GM10847 (cell line): Measurements from ENCODE around the gene KAT2A.

Experiments
- POLR2A ChIP-seq: IDR thresholded peaks from 2 replicates; pipeline ENCODE4 v1.6.1; 2011; ENCODE audit not compliant: insufficient read length; ENCODE audit errors: extremely low read depth

The KAT2A gene

DNA sequence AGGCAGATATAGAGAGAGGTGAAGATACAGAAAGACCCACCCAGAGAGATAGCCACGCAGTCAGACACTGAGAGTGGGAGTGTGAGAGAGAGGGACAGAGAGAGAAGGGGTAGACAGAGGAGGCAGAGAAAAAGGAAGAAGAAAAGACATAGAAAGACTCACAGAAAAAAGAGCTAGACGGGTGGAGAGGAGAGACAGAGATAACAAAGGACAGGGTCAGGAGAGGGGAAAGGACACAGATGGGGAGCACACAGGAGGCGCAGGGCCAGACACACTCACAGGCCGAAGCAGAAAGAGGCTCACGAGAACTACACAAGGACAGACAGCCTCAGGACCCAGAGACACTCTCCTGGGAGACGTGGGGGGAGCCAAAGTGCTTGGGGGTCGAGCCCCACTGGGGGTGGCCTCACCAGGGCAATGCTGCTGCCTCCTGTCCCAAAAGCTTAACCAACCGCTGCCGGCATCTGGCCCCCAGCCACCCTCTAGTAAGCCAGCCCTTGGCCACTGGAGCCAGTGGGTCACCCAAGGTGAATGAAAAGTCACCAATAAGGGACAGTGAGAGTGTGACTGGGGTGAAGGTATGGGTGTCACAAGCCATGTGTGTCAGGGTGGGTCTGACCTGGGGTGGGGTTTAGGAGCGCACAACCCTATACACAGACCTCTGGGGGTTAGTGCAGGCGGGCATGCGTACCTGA lies 26.6 kb downstream of the KAT2A start:
- no peak for TF ChIP-seq POLR2A

DNA sequence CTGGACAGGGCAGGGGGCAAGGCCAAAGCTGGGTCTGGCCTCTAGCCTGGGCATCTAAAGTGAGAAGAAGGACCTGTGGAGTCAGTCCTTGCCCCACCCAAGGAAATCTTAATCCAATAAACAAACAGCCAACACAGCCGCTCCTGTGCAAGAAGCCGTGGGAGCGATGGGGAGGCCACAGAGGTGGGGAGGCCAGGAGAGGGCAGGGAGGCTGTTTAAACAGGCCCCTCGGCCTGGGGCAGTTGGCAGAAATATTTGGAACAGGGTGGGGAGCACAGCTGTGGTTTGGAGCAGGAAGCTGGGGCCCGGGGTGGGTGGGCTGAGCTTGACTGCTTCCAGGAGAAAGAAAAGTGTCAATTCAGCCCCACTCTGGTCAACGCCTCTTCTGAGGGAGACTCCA lies 28.2 kb downstream of the KAT2A start:
- TF ChIP-seq POLR2A = no peak

DNA sequence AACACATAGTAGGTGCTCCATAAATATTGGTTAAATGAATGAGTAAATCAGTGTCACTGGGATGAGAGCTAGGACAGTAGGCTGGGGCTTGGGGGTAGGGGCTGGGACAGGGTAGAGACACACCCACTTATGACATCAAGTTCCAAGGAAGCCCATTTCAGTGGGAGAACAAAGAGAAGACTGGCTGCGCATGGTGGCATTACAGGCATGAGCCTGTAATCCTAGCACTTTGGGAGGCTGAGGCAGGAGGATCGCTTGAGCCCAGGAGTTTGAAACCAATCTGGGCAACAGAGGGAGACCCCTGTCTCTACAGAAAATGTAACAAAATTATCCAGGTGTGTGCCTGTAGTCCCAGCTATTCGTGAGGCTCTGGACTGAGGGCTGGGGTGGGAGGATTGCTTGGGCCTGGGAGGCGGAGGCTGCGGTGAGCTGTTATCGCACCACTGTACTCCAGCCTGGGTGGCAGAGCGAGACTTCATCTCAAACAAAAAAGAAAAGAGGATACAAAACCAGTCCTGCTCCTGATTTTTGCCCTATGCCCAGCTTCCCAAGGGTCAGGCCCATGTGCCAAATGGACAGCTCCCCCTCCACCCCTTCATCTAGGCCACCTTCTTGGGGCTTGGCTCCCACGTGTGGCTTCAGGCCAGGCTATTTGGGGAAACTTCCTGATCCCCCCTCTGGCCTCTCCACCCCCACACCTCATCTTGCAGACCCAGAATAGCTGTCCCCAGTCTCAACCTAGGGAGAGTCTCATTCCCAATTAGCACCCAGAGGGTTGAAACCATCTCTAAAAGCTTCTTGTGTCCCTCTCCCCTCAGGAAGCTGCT lies 30.0 kb downstream of the KAT2A start:
- TF ChIP-seq POLR2A = no peak

- TF ChIP-seq POLR2A = no peak
These were observed 32.4 kb downstream of the KAT2A start for GRCh38 chr17:42088736-42089135.

DNA sequence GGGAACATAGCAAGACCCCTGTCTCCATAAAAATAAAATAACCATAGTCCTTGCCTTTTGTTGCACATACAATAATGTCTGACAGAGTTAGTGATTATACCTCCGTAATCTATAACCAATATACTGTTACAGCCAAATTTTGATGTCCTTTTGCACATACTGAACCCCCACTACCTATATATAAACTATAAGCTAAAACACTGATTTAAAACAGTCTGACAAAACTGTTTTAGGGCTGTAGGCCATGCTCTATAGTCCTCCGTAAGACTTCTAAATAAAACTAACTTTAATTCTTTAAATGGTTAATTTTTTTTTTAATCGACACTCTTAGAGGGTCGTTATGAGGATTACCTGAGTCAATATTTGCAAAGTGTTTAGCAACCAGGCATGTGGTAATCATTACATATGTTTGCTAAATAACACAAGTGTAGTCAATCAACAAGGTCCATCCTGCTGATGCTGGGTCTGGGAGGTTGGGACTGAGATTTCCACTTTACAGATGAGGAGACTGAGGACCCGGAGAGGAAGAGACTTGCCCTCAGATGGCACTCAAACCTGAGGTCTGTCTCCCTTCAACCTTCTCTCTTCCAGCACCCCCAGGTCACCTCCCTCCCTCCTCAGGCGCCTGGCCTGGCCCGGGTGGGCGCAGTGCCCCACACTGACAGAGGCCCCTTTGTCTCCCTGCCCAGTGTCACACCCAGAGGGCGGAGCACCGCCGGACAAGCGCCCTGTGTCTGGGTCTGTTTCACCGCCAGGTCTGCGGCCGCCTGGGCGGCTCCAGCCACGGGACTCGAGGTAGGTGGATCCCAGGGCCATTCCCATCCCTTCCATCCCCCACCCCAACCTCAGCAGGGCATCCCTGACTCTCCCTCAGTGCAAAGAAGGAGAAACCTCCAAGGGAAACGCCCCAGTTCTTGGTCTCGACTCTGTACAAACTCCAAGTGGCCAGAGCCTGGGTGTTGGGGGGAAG lies 33.1 kb downstream of the KAT2A start:
- TF ChIP-seq POLR2A = no peak

DNA sequence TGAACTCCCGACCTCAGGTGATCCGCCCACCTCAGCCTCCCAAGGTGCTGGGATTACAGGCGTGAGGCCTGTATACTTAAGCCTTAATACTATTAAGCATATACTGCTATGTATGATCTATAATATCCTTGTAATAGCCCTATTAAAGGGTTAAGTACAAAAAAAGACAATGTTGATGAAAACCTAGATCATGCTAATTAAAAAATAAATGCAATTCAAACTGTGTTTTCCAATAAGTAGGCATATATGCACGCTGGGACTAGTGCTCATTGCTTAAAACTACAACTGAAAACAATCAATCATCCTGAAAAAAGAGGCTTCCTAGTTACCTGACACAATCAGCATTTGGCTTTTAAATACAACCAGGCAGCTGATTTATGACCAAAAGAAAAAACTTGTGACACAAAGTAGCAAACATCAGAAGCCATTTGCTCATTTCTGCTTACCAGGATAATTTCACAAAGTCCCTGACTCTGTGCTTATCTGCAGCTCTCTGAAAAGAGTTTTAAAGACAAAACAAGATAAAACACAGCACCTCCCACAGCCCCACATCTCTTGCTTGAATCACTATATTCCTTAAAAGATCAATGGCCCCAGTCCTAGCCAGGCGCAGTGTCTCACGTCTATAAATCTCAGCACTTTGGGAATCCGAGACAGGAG lies 34.0 kb downstream of the KAT2A start:
- no peak for TF ChIP-seq POLR2A

GRCh38 chr17:42081516-42082129 lies 39.5 kb downstream of the KAT2A start:
- no peak for TF ChIP-seq POLR2A

GRCh38 chr17:42079541-42079940 lies 41.6 kb downstream of the KAT2A start:
- no peak for TF ChIP-seq POLR2A

DNA sequence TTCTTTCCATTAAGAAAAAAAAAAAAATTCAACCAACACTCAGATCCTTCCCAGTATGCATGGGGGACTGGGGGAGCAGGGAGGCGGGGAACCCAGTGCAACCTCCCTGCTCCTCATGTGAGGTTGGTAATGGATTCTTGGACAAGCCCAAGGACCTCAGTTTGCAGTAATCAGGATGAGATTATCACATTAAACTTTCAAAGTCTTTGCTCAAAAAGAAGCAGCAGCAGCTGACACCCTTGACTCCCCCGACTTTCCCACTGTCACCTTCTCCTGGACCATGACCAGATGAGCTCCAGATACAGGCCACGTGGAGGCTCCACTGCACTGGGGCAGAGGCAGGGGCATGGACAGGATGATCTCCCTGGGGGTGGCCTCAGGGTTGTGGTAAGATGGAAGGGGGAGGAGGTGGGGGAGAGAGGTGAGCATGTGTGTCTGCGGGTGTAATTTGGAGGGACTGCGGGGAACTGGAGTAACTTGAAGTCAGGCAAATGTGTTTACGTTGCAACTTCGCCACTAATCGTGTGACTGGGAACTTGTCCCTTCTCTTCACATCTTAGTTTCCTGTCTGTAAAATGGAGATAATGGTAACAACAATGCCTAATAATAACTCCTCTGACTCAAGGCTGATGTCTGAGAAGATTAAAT lies 42.6 kb downstream of the KAT2A start:
- TF ChIP-seq POLR2A = no peak

DNA sequence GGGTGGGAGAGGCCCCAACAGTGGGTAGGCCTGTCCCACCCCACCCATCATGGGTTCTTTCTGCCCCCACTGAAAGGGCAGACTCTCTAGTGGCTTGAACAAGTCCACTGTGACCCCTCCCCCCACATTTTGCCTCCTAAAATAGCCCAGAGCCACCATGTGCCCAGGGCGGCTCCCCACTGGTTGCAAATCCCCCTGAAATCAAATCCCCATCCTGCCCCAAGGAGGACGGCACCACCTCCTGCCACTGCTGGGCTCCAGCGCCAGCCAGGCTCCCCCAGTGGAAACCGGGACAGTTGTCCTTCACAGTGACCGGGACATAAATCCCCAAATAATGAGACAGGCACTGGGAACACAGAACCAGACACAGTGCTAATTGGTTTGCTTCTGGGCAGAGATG lies 43.4 kb downstream of the KAT2A start:
- no peak for TF ChIP-seq POLR2A

DNA sequence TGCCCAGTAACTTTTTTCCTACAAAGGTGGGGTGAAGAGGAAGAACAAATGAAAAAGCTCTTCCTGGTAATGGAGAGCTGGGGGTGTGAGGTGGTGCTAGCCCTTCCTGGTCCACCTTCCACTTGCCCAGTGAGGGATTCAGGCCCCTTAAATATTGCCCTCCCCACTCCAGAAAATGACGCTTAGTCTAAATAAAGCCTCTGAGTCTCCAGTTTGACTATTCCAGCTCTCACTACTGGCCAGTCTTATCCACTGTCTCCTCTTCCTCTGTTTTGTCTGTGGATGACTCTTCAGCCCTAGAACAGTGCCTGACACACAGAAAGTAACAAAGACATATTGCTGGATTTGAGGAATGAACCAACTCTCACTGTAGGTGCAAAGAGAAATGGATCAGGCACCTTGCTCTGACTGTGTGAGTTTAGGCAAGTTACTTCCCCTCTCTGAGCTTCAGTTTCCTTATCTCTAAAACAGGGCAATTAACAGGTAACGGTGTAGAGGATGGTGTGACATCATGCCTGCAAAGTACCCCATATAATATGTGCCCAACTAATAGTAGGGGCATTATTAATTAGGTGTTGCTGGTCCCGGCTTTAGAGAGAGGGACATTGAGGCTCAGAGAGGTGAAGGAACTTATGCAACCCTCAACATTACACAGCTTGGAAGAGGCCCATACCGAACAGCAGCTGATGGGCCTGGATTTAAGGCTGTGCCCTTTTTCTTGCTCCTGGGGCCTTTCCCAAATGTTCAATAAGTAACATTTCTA lies 44.2 kb downstream of the KAT2A start:
- no peak for TF ChIP-seq POLR2A

GRCh38 chr17:42075789-42076188 lies 45.4 kb downstream of the KAT2A start:
- TF ChIP-seq POLR2A = no peak
